Measurements from ENCODE around the gene PHF20. TPM values are rescaled to one million over a fixed set of nuclear protein-coding genes. Genes with fewer than 3 reads are reported as not detected.
"Not testable (repeated sequence)": the region's sequence is repeated elsewhere in the genome, so short reads cannot be mapped to it uniquely, and the experiment has no call there.

Gene PHF20
- polyA plus RNA-seq, 3 donors = 5.9 to 26.5 (median 16.0) TPM

DNA sequence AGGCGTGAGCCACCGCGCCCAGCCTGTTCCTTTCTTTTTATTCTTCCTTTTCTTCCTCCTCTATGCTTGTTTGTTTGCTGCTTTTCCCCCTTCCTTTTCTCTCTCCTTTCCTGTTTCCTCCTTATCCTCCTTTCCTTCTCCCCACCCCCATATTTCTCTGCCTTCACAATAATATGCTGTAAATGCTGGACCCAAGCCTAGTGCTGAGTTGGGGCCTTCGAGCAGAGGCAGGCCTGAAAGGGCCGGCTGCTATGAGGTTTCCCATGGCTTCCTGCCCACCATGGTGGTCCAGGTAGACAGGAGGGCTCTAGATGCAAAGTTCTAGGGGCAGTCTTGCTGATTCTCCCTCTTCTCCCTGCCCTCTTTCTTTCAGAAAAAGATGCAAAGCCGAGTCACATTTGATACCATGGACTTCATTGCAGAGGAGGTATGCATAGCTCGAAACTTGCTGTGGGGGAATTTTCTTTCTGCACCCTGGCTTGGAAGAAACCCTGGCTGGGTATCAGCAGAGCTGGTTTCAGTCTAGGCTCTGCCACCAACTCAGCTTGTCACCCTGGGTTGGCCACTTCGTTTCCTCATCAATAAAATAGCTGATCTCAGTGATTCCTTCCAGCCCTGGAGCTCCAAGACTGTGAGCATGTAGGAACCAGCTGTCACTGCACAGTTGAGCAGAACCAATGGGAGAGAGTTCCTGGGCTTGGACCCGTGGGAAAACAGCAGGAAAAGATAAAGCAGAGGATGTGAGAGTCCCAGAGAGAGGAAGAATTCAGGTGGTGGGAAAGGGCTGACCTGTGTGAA, 204.0 kb downstream of the PHF20 start:
- WGBS, 3 donors = 68 to 70% (median 70%) methylated on average over 9 of the region's 9 CpGs
- H3K27ac ChIP-seq (ENCODE audit: low read depth, low read length) = no peak overlapping the region

DNA sequence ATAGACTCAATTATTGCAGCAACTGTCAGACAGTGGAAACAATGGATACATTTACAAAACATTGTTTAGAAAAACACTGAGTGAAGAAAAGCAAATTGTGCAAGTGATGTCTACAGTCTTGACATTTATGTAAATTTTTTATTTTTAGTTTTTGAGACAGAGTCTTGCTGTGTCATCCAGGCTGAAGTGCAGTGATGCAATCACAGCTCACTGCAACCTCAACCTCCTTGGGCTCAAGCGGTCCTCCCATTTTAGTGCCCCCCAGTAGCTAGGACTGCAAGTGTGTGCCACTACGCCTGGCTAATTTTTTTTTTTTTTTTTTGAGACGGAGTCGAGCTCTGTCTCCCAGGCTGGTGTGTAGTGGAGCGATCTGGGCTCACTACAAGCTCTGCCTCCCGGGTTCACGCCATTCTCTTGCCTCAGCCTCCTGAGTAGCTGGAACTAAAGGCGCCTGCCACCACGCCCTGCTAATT, 206.3 kb downstream of the PHF20 start:
- WGBS, 3 donors = 73 to 91% (median 80%) methylated on average over 9 of the region's 9 CpGs

DNA sequence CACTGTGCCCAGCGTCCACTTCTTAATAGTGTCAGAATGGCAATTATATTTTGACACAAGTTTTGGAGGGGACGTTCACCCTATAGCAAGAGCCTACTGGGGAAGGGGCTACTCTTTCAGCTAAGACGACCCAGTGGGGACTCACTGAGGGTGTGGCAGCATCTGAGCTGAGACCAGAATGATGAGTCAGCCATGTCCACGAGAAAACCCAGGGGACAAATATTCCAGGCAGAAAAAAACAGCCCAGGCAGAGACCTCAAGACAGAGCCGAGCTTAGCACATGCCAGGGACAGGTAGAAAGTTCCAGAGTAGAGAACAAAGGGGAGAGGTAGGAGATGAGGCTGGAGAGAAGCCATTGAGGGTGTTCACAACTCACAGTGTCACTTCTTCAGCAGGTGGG, 207.7 kb downstream of the PHF20 start:
- no peak overlapping the region for H3K27ac ChIP-seq (ENCODE audit: low read depth, low read length)
- 61 to 66% (median 62%) methylated on average over 5 of the region's 5 CpGs for WGBS, 3 donors

More for the DNA sequence above, 206.3 kb downstream of the PHF20 start:
- H3K27ac ChIP-seq (ENCODE audit: low read depth, low read length) = no peak overlapping the region

DNA sequence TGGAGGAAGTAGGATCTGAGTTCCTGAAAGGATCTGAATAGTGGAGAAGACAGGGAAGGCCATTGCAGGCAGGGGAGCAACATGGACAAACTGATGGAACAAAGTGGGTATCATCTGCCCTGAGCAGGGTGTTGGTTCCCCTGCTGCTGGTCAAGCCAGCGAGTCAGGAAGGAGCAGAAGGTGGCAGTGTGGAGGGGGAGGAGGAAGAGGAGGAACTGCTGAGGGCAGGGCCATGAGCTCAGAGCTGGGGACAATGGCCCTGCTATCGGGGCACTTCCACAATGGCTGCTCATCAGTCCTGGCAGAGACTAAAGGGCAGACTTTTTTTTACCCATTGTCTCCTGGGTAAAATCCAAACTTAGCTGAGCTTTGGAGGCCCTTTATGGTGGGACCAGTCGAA, 210.2 kb downstream of the PHF20 start:
- 52 to 59% (median 53%) methylated on average over 3 of the region's 3 CpGs for WGBS, 3 donors
- no peak overlapping the region for H3K27ac ChIP-seq (ENCODE audit: low read depth, low read length)

DNA sequence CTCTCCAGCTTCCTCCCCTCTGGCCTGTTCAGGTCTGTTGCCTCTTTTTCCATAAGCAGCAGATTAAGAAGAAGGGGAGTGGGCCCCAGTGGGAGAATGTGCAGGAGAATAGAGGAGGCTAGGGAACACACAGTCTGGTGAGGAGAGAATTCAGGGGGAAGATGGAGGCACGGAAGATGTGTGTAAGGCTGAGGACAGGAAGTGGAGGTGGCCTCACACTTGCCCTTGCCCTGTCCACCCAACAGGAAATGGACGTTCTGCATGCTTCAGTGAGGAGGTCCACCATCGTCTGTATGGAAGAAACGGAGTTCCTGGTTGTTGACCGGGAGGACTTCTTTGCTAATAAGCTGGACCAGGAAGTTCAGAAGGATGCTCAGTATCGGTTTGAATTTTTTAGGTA, 212.6 kb downstream of the PHF20 start:
- H3K27ac ChIP-seq (ENCODE audit: low read depth, low read length) = no peak overlapping the region
- WGBS, 3 donors = 60 to 82% (median 61%) methylated on average over 6 of the region's 6 CpGs

DNA sequence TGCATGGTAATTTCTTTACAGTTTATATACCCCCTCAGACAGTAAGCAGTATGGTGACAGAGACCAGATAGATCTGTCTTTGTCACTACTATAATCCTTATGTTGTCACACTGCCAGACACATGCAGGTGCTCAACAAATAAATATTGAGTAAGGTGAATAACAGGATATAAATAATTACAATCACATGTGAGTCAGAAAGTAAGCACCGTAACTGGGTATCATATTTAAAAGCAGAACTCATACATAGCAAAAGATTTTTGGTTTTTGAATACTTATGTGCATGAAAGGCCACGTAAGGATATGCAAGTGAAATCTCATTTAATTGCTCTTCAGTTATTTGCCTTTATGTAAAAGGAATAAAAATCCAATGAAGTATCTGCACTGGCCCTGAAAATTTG, 214.0 kb downstream of the PHF20 start:
- 77 to 87% (median 83%) methylated on average over 2 of the region's 2 CpGs for WGBS, 3 donors
- H3K27ac ChIP-seq (ENCODE audit: low read depth, low read length) = no peak overlapping the region

DNA sequence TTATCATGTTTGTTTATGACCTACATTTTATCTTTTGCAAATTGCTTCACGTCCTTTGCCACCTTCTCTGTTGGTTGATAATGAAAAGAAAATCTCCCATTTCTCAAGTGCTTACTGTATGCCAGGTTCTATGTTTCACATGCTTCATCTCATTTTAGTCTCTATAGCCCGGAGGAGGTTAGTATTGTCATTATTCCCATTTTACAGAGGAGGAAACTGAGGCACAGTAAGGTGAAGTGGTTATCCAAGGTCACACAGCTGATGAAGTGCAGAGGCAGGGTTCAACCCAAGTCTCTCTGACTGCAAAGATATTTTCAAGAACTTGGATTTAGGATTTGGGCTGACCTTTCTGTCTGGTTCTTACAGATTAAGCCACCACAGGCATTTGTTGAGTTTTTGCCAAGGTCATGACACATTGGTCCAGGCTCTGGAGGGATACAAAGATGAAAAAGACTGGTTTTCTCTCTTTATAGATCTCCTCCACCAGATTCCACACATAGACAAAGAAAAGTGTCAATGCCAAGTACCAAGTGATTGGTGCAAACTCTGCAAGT, 217.2 kb downstream of the PHF20 start:
- H3K27ac ChIP-seq (ENCODE audit: low read depth, low read length) = no peak overlapping the region
- 71 to 80% (median 80%) methylated on average over 2 of the region's 2 CpGs for WGBS, 3 donors

DNA sequence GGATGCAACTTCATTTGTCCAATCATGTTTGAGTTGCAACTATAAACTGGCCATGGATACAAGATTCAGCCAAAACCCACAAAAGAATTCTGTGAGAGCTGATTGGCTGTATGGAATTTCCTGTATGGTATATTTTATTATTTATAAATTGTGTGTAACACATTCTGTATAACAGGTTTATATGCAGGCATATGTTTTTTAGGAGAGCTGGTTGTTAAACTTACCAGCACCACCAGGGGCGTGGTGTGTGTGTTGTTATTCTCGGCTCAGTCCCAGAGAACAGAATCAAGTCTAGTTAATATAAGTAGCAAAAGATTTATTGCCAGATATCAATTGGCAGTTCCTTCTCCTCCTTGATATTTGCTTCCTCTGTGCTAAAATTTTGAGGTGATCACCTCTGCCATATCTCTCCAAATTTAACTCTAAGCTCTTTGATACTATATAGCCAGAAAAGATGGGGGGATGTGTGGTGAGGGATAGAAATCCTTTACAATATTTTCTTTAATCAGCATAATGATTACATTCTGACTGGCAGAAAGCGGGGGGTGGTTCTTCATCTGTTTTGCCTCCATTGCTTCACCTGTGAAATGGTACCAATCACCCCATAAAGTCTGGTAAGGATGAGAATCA, 219.4 kb downstream of the PHF20 start:
- WGBS, 3 donors = 17 to 38% (median 35%) methylated on average over 3 of the region's 3 CpGs
- H3K27ac ChIP-seq (ENCODE audit: low read depth, low read length) = no peak overlapping the region

DNA sequence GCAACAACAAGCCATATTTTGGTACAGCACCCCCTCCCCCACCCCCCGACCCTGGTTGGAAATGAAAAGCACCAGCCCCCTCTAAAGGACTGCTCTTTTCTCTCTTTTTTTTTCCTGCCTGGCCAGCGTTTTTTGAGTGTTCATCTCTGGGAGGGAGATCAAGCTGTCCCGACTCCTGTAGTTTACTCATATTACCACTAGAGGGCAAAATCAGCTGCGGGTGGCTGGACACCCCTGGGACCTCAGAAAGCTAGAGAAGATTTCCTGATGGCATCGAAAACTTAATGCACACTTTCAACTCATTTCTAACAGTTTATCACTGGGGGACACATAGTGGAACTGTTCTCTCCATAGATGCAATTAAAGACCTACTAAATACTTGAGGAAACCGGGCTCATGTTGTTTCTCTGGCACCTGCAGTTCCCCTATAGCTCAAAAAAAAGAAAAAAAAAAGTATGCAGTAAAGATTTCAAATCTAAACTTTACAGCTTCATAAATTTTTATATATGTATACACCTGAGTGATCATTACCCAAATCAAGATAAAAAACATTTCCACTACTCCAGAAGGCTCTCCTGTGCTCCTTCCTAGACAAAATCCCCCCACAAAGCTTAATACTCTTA, 221.0 kb downstream of the PHF20 start:
- H3K27ac ChIP-seq (ENCODE audit: low read depth, low read length) = no peak overlapping the region
- 1% methylated on average over 6 of the region's 6 CpGs for WGBS, 3 donors

DNA sequence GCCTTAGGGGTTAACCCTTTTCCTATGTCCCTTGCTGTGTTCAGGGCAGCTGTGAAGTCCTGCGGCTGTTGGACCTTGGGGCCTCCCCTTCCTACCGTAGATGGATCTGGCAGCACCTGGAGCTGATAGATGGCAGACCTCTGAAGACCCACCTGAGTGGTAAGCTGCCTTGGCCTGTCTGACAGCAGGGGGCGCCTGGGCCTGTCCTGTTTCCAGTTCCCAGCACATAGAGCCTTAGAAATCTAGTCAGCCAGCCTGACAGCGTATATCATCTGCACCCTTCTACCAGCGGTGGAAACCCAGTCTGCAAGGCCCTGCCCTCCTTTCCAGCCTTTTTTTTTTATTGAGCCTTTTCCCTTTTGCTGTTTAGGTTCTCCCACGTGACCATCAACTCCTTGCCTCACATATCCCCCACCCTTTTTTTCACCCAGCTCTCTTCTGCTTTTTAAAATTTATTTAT, 223.2 kb downstream of the PHF20 start:
- 1 to 3% (median 2%) methylated on average over 6 of the region's 6 CpGs for WGBS, 3 donors
- no peak overlapping the region for H3K27ac ChIP-seq (ENCODE audit: low read depth, low read length)

DNA sequence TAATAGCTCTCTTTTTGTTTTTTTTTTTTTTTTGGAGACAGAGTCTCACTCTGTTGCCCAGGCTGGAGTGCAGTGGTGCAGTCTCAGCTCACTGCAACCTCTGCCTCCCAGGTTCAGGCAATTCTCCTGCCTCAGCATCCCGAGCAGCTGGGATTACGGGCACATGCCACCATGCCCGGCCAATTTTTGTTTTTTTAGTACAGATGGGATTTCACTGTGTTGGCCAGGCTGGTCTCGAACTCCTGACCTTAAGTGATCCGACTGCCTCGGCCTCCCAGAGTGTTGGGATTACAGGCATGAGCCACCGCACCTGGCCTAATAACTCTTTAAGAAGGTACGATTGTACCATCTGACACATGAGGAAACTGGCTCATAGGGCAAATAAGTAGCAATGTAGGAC, 224.7 kb downstream of the PHF20 start:
- H3K27ac ChIP-seq (ENCODE audit: low read depth, low read length) = not testable (repeated sequence)
- 92 to 96% (median 95%) methylated on average over 8 of the region's 8 CpGs for WGBS, 3 donors

Other genes with a start within 250 kb of the PHF20 start
- not detected for gene C20orf173, start 242.4 kb upstream of the PHF20 start, polyA plus RNA-seq
- 100 to 1,000 TPM; 144 to 189 (median 163) TPM for gene ERGIC3, start 229.9 kb upstream of the PHF20 start, polyA plus RNA-seq
- gene SPAG4, start 156.2 kb upstream of the PHF20 start, polyA plus RNA-seq = 10 to 100 TPM in 1 of 3 donors, 1 to 10 TPM in 2; 2.8 to 45.5 (median 3.2) TPM
- gene CPNE1, start 107.1 kb upstream of the PHF20 start, polyA plus RNA-seq = 100 to 1,000 TPM in 2 of 3 donors, 10 to 100 TPM in 1; 79.7 to 146 (median 105) TPM
- 10 to 100 TPM in 2 of 3 donors, 1 to 10 TPM in 1; 6.4 to 19.5 (median 17.8) TPM for gene RBM12, start 107.1 kb upstream of the PHF20 start, polyA plus RNA-seq
- 10 to 100 TPM; 16.9 to 34.6 (median 17.6) TPM for gene NFS1, start 72.7 kb upstream of the PHF20 start, polyA plus RNA-seq
- 100 to 1,000 TPM; 211 to 389 (median 355) TPM for gene ROMO1, start 72.6 kb upstream of the PHF20 start, polyA plus RNA-seq
- gene RBM39, start 29.8 kb upstream of the PHF20 start, polyA plus RNA-seq = 100 to 1,000 TPM; 107 to 170 (median 150) TPM
- gene SCAND1, start 182.5 kb downstream of the PHF20 start, polyA plus RNA-seq = 100 to 1,000 TPM in 1 of 3 donors, 10 to 100 TPM in 2; 76.7 to 115 (median 79.7) TPM
- 1 to 10 TPM; 3.4 to 8.3 (median 4.0) TPM for gene CNBD2, start 196.6 kb downstream of the PHF20 start, polyA plus RNA-seq